ENCODE data around the gene DNAJC17.

DNAJC17 gene

DNA sequence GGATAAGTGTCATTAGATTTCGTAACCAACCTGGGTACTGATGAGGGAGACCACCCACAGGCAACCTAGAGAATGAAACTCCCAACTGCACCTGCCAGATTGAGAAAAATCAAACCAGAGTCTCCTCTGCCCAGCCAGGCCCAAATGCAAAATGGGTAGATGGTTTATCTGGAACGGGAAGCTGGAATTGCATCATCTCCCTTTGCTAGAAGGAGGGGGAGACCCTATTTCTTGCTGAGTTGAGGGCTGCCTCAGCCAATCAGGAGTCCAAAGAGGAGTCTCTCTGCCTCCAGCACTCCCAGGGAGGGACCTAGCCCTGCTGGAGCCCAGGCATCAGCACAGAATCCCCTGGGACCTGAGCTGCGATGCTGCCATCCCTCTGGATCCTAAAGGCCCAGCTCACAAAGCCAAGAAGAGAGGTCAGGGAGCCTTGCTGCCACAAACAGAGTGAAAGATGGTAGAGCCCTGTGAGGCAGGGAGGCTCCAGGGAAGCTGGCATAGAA is 60.3 kb downstream of the DNAJC17 start:
- no peak overlapping the region for H4K8ac ChIP-seq (ENCODE audit: low read depth, low read length)
- H4K91ac ChIP-seq (ENCODE audit: low read depth, low read length, poor library complexity) = no peak overlapping the region
- no peak overlapping the region for H3K4ac ChIP-seq (ENCODE audit: low read length)
- H2AK5ac ChIP-seq (ENCODE audit: low read depth, low read length) = no peak overlapping the region
- H3K27me3 ChIP-seq (ENCODE audit: control insufficient read depth in 3 of 3, insufficient read depth in 3 of 3, low read depth in 1 of 3, low read length in 3 of 3) = no peaks in the 10 kb centered on the region
- H3K18ac ChIP-seq (ENCODE audit: low read length) = no peak overlapping the region
- WGBS, 2 donors (ENCODE audit: extremely low coverage in 2 of 2, insufficient read length in 2 of 2, insufficient replicate concordance in 1 of 2) = no CpG with 5 or more reads among the region's 3 CpGs
- no peak overlapping the region for H2BK15ac ChIP-seq (ENCODE audit: low read length)
- no peak overlapping the region for H3K23ac ChIP-seq (ENCODE audit: low read depth, low read length, poor library complexity)
- no peak overlapping the region for H3K14ac ChIP-seq (ENCODE audit: low read length)
- H3K4me1 ChIP-seq (ENCODE audit: control insufficient read depth in 2 of 2, insufficient read depth in 1 of 2, low read depth in 1 of 2, low read length in 2 of 2) = peaks cover 3 to 5% of the 10 kb centered on the region in 2 donors
- H3K4me3 ChIP-seq (ENCODE audit: low read length in 2 of 2) = no peak overlapping the region
- no peak overlapping the region for H3K9ac ChIP-seq (ENCODE audit: low read depth, low read length, poor library complexity)
- no peak overlapping the region for H2BK120ac ChIP-seq (ENCODE audit: low read depth, low read length)
- no peak overlapping the region for H2AFZ ChIP-seq (ENCODE audit: low read length)
- H3K9me3 ChIP-seq (replicated peaks in 1 of 2; ENCODE audit: control insufficient read depth in 2 of 2, insufficient read depth in 1 of 2, low read depth in 1 of 2, low read length in 2 of 2) = no peaks in the 10 kb centered on the region
- no peak overlapping the region for H2BK5ac ChIP-seq (ENCODE audit: low read length)
- H3K36me3 ChIP-seq (replicated peaks in 1 of 2; ENCODE audit: control insufficient read depth in 2 of 2, insufficient read depth in 2 of 2, low read length in 2 of 2) = peaks cover 22 to 79% of the 10 kb centered on the region in 2 donors
- DNase-seq (ENCODE audit: low spot score) = no peak
- H3K4me2 ChIP-seq (ENCODE audit: insufficient read depth, low read length, poor library complexity, severe bottlenecking) = no peak overlapping the region
- H2BK12ac ChIP-seq (ENCODE audit: low read length) = no peak overlapping the region
- peaks cover 2% of the 10 kb centered on the region for H3K79me1 ChIP-seq (ENCODE audit: low read depth, low read length)
- no peak overlapping the region for H3K27ac ChIP-seq (replicated peaks; ENCODE audit: low read length)

DNA sequence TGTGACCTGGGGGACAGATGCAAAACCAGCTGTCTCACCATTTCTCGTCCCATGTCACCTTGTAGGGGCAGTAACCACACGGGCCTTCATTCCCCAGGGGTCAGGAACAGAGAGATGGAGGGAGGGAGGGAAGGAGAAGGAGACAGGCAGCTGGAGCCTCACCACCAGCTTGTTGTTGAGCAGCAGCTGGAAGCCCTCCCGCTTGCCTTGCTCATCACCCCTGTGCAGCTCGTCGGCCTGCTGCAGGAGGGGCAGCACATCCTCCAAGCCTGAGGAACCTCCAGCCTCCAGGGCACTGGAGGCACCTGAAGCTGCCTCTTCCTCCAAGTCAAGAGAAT is 62.5 kb downstream of the DNAJC17 start:
- no peak for DNase-seq (ENCODE audit: low spot score)
- H3K4ac ChIP-seq (ENCODE audit: low read length) = no peak overlapping the region
- H2BK15ac ChIP-seq (ENCODE audit: low read length) = no peak overlapping the region
- peaks cover 21 to 81% of the 10 kb centered on the region in 2 donors for H3K36me3 ChIP-seq (replicated peaks in 1 of 2; ENCODE audit: control insufficient read depth in 2 of 2, insufficient read depth in 2 of 2, low read length in 2 of 2)
- no peak overlapping the region for H3K4me2 ChIP-seq (ENCODE audit: insufficient read depth, low read length, poor library complexity, severe bottlenecking)
- H3K4me3 ChIP-seq (ENCODE audit: low read length in 2 of 2) = no peak overlapping the region
- no peaks in the 10 kb centered on the region for H3K27me3 ChIP-seq (ENCODE audit: control insufficient read depth in 3 of 3, insufficient read depth in 3 of 3, low read depth in 1 of 3, low read length in 3 of 3)
- H3K9ac ChIP-seq (ENCODE audit: low read depth, low read length, poor library complexity) = peak overlapping the region; percentile 81
- no peak overlapping the region for H2AFZ ChIP-seq (ENCODE audit: low read length)
- H2BK5ac ChIP-seq (ENCODE audit: low read length) = no peak overlapping the region
- H4K8ac ChIP-seq (ENCODE audit: low read depth, low read length) = no peak overlapping the region
- H3K18ac ChIP-seq (ENCODE audit: low read length) = no peak overlapping the region
- no peak overlapping the region for H2BK120ac ChIP-seq (ENCODE audit: low read depth, low read length)
- H2BK12ac ChIP-seq (ENCODE audit: low read length) = no peak overlapping the region
- H3K4me1 ChIP-seq (ENCODE audit: control insufficient read depth in 2 of 2, insufficient read depth in 1 of 2, low read depth in 1 of 2, low read length in 2 of 2) = peaks cover 3 to 5% of the 10 kb centered on the region in 2 donors
- no peak overlapping the region for H4K91ac ChIP-seq (ENCODE audit: low read depth, low read length, poor library complexity)
- no peak overlapping the region for H3K14ac ChIP-seq (ENCODE audit: low read length)
- WGBS, 2 donors (ENCODE audit: extremely low coverage in 2 of 2, insufficient read length in 2 of 2, insufficient replicate concordance in 1 of 2) = no CpG with 5 or more reads among the region's 5 CpGs
- no peak overlapping the region for H3K23ac ChIP-seq (ENCODE audit: low read depth, low read length, poor library complexity)
- H2AK5ac ChIP-seq (ENCODE audit: low read depth, low read length) = no peak overlapping the region
- H3K27ac ChIP-seq (replicated peaks; ENCODE audit: low read length) = no peak overlapping the region
- no peaks in the 10 kb centered on the region for H3K9me3 ChIP-seq (replicated peaks in 1 of 2; ENCODE audit: control insufficient read depth in 2 of 2, insufficient read depth in 1 of 2, low read depth in 1 of 2, low read length in 2 of 2)
- no peaks in the 10 kb centered on the region for H3K79me1 ChIP-seq (ENCODE audit: low read depth, low read length)

DNA sequence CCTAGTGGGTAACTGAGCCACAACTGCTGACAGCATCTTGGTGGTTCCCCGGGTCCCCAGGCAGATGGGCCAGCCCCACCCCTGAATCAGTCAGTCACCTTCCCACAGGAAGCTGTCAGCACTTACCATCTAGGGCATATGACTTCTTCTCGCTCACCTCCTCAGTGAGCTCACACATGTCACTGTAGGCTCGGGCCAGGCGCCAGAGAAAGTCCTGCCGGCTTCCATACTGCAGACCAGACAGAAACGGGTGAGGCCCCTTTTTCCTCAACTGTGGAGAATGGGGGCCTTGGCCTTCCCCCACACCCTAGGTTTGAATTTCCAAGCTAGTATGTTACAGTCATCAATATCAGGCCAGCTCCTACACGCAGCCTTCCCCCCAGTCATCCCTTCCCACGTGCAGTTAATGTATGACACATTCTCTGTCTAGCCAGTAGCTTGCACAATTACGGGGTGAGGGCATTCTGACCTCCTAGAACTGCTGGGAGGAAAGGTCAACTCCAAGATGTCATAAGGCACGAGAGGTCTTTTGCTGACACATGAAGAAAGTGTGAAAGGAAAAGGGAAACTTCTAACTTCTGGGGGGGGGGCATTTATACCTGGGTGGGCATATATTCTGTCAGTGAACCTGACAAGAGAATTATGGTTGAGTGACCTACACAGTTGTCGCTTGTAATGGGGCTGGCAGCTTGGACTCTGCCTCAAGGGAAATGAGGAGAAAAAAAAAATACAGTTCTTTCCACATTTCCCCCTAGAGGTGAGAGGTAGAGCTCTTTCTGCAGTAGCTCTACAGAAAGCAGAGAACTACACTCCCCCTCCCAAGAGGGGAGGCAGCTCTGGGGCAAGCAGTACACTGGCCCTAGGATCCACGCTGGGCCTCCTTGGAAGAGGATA is 63.1 kb downstream of the DNAJC17 start:
- H3K14ac ChIP-seq (ENCODE audit: low read length) = no peak overlapping the region
- H2BK15ac ChIP-seq (ENCODE audit: low read length) = no peak overlapping the region
- H3K4me1 ChIP-seq (ENCODE audit: control insufficient read depth in 2 of 2, insufficient read depth in 1 of 2, low read depth in 1 of 2, low read length in 2 of 2) = peaks cover 3 to 5% of the 10 kb centered on the region in 2 donors
- H4K91ac ChIP-seq (ENCODE audit: low read depth, low read length, poor library complexity) = no peak overlapping the region
- no peaks in the 10 kb centered on the region for H3K27me3 ChIP-seq (ENCODE audit: control insufficient read depth in 3 of 3, insufficient read depth in 3 of 3, low read depth in 1 of 3, low read length in 3 of 3)
- H3K9ac ChIP-seq (ENCODE audit: low read depth, low read length, poor library complexity) = peak overlapping the region; percentile 54
- H3K18ac ChIP-seq (ENCODE audit: low read length) = no peak overlapping the region
- H3K23ac ChIP-seq (ENCODE audit: low read depth, low read length, poor library complexity) = peak overlapping the region; percentile 74
- H2BK5ac ChIP-seq (ENCODE audit: low read length) = no peak overlapping the region
- no peak overlapping the region for H3K4me3 ChIP-seq (ENCODE audit: low read length in 2 of 2)
- no peaks in the 10 kb centered on the region for H3K9me3 ChIP-seq (replicated peaks in 1 of 2; ENCODE audit: control insufficient read depth in 2 of 2, insufficient read depth in 1 of 2, low read depth in 1 of 2, low read length in 2 of 2)
- no peak overlapping the region for H4K8ac ChIP-seq (ENCODE audit: low read depth, low read length)
- no CpG with 5 or more reads among the region's 12 CpGs for WGBS, 2 donors (ENCODE audit: extremely low coverage in 2 of 2, insufficient read length in 2 of 2, insufficient replicate concordance in 1 of 2)
- H3K27ac ChIP-seq (replicated peaks; ENCODE audit: low read length) = no peak overlapping the region
- no peak overlapping the region for H2AFZ ChIP-seq (ENCODE audit: low read length)
- H2AK5ac ChIP-seq (ENCODE audit: low read depth, low read length) = no peak overlapping the region
- peaks cover 26 to 81% of the 10 kb centered on the region in 2 donors for H3K36me3 ChIP-seq (replicated peaks in 1 of 2; ENCODE audit: control insufficient read depth in 2 of 2, insufficient read depth in 2 of 2, low read length in 2 of 2)
- H2BK120ac ChIP-seq (ENCODE audit: low read depth, low read length) = no peak overlapping the region
- no peak overlapping the region for H2BK12ac ChIP-seq (ENCODE audit: low read length)
- no peak overlapping the region for H3K4me2 ChIP-seq (ENCODE audit: insufficient read depth, low read length, poor library complexity, severe bottlenecking)
- DNase-seq (ENCODE audit: low spot score) = no peak
- H3K4ac ChIP-seq (ENCODE audit: low read length) = no peak overlapping the region
- no peaks in the 10 kb centered on the region for H3K79me1 ChIP-seq (ENCODE audit: low read depth, low read length)

DNA sequence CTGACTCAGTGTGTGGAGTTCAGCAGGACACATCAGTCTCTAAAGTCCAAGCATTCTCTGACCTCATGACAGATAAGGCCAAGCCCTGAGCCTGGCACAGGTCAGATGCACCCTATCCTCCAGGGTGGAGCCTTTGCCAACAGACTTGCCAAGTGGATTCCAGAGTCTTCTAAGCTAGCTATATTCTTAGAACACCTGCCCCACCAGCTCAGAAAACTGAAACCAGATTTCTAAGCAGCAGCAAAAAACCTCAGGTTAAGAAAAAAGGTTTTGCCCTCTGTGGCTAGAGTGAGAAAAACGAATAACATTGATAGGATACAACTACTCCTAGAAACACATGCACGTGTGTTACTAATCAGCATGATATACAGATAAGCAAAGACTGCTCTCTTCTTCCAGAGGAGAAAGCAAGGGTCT is 63.8 kb downstream of the DNAJC17 start:
- no peak overlapping the region for H4K8ac ChIP-seq (ENCODE audit: low read depth, low read length)

More for the DNA sequence above, 63.8 kb downstream of the DNAJC17 start:
- Histone ChIP-seq H3K36me3 (replicated peaks in 1 of 2; ENCODE audit: control insufficient read depth in 2 of 2, insufficient read depth in 2 of 2, low read length in 2 of 2) (peaks cover 29 to 83% of the 10 kb centered on the region in 2 donors), H3K14ac (ENCODE audit: low read length) (no peak overlapping the region), H3K4ac (ENCODE audit: low read length) (no peak overlapping the region), H3K23ac (ENCODE audit: low read depth, low read length, poor library complexity) (no peak overlapping the region), H2AFZ (ENCODE audit: low read length) (no peak overlapping the region), H3K4me2 (ENCODE audit: insufficient read depth, low read length, poor library complexity, severe bottlenecking) (no peak overlapping the region), H2AK5ac (ENCODE audit: low read depth, low read length) (no peak overlapping the region), H3K9me3 (replicated peaks in 1 of 2; ENCODE audit: control insufficient read depth in 2 of 2, insufficient read depth in 1 of 2, low read depth in 1 of 2, low read length in 2 of 2) (no peaks in the 10 kb centered on the region), H3K18ac (ENCODE audit: low read length) (no peak overlapping the region), H3K4me3 (ENCODE audit: low read length in 2 of 2) (no peak overlapping the region), H2BK15ac (ENCODE audit: low read length) (no peak overlapping the region), H4K91ac (ENCODE audit: low read depth, low read length, poor library complexity) (no peak overlapping the region), H3K27ac (replicated peaks; ENCODE audit: low read length) (no peak overlapping the region), H3K9ac (ENCODE audit: low read depth, low read length, poor library complexity) (no peak overlapping the region), H3K4me1 (ENCODE audit: control insufficient read depth in 2 of 2, insufficient read depth in 1 of 2, low read depth in 1 of 2, low read length in 2 of 2) (peaks cover 3 to 5% of the 10 kb centered on the region in 2 donors), H2BK12ac (ENCODE audit: low read length) (no peak overlapping the region), H3K79me1 (ENCODE audit: low read depth, low read length) (no peaks in the 10 kb centered on the region), H2BK120ac (ENCODE audit: low read depth, low read length) (no peak overlapping the region), H3K27me3 (ENCODE audit: control insufficient read depth in 3 of 3, insufficient read depth in 3 of 3, low read depth in 1 of 3, low read length in 3 of 3) (no peaks in the 10 kb centered on the region), H2BK5ac (ENCODE audit: low read length) (no peak overlapping the region)
- no CpG with 5 or more reads among the region's 2 CpGs for WGBS, 2 donors (ENCODE audit: extremely low coverage in 2 of 2, insufficient read length in 2 of 2, insufficient replicate concordance in 1 of 2)
- DNase-seq (ENCODE audit: low spot score) = no peak

Measured in neuronal stem cell (in vitro differentiated cells).